Superior temporal gyrus (tissue), 1 donor: ENCODE data around the gene IL17REL.
A peak's percentile ranks its signal among the peaks of the same experiment; 100 is the strongest.

Source experiments
- DNase-seq: peaks from one replicate; pipeline ENCODE4 v3.0.0-alpha.2; 2016; ENCODE audit errors: extremely low spot score

Gene IL17REL

GRCh38 chr22:50046019-50046415 is 33.5 kb upstream of the IL17REL start:
- no peak for DNase-seq

- DNase-seq = no peak
Measured at GRCh38 chr22:50045211-50046018, 32.9 kb upstream of the IL17REL start.

DNA sequence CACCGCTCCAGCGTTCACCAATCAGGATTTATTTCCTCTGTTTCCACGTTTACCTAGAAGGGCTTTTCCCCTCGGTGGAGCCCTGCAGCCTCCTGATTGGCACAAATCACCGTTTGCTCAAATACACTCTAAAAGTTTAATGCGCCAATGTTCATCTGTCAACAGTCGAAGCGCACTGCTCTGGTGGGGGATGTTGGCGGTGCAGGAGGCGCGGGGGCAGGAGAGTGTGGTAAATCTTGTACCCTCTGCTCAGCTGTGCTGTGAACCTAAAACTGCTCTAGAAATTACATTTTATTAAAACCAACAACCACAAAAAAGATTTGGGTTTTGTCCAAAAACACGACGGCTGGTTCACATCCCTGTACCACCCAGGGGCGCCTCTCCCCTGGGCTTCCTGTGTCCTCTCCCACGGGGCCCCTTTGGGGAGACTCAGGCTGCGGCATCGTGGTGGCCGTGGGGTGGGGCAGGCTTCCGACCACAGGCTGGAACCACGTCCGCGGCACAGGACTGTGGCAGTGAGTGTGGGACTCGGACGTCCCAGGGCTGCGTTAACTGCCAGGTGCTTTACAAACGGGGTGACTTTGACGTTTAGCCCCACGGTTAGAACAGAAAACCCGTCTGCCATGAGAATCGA is 32.0 kb upstream of the IL17REL start:
- no peak for DNase-seq

GRCh38 chr22:50041361-50042065 is 28.9 kb upstream of the IL17REL start:
- no peak for DNase-seq

- no peak for DNase-seq
Measured at GRCh38 chr22:50040717-50041116, 28.2 kb upstream of the IL17REL start.

GRCh38 chr22:50039669-50040443 is 27.3 kb upstream of the IL17REL start:
- no peak for DNase-seq

DNA sequence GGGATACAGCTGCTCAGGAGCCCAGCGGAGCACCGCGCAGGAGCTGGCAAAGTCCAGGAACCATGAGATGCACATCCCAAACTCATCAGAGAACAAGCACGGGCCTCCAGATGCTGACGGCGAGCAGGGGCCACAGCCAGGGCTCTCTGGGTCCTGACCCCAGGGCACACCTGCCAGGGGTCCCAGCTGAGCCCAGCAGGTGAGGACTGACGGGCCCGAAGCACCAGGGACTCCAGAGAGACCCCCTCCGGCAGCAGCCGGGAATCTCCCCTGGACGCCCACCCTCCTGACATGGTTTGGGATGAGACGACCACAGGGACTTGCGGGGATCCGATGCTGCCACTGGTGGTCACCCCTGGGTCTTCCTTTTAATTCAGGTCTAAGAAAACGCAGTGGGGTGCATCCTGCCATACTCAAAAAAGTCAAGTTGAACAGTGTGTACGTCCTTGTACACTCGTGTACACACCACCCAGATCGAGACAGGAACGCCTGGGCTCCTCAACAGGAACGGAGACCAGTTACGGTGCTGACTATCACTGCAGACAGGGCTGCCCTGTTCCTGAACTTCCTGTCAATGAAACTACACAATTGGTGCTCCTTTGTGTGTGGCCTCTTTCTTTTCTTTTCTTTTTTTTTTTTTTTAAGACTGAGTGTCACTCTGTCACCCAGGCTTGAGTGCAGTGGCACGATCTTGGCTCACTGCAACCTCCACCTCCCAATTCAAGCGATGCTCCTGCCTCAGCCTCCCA is 23.6 kb upstream of the IL17REL start:
- no peak for DNase-seq

GRCh38 chr22:50035131-50035881 is 22.7 kb upstream of the IL17REL start:
- DNase-seq = no peak

- no peak for DNase-seq
Measured at GRCh38 chr22:50034126-50035081, 21.8 kb upstream of the IL17REL start.

- DNase-seq = no peak
Measured at GRCh38 chr22:50032941-50033601, 20.5 kb upstream of the IL17REL start.

GRCh38 chr22:50032109-50032871 is 19.7 kb upstream of the IL17REL start:
- DNase-seq = no peak

GRCh38 chr22:50031189-50032091 is 18.9 kb upstream of the IL17REL start:
- DNase-seq = no peak

- DNase-seq = peak; percentile 58
Measured at GRCh38 chr22:50030297-50031188, 18.0 kb upstream of the IL17REL start.

DNA sequence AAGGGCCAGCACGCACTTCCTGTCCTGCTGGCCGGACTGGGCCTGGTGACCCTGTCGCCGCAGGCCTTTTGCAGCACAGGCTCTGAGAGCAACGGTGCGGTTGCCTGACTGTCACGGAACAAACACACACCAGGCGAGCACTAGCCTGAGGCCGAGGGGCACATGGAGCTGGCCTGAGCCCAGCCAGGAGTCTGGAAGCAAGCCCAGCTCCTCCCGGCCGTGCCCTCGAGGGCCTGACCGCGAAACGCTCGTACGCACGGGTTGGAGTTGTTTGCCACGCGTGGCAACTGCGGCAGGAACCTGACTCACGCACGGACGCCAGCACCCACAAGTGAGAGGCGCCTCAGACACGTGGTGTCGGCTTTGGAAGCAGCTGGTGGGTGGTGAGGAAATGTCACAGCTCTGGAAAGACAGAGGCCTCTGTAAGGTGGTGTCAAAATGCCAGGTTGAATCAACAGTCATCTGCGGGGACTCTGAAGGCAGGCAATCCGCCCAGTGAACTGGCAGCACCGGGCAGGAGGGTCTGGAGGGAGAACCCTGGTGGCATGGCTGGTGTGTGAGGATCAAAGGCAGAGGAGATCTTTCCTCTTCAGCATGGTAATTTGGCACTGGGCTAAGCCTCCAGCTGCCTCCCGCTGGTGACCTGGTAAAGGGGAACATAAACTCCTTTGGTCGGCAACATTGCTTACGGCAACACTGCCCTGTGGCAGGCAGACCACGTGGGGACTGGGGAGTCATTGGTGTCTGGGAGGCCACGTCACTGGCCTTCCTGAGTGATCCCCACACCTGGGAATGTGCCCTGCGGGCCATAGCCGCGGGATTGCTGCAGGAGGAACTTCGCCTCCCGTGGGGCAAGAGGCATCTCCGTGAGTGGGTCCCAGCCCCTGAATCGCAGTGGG is 15.3 kb upstream of the IL17REL start:
- no peak for DNase-seq

DNA sequence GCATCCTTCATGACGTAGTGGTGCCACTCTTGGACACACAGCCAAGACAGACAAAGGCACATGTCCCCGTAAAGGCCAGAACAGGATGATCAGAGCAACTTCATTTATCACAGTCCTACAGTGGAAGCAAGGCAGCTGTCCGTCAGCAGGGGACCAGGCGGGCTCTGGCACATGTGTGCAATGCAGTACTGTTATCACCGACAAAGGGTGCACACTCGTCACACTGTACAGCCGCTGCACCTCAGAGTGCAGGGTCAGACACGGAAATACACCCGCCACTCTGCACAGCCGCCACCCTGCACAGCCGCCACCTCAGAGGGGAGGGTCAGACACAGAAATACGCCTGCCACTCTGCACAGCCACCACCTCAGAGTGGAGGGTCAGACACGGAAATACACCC is 13.4 kb upstream of the IL17REL start:
- no peak for DNase-seq
